NCI-H2227 (cell line): ENCODE data around the gene OR2A5.
"Not testable (repeated sequence)": the region's sequence is repeated elsewhere in the genome, so short reads cannot be mapped to it uniquely, and the experiment has no call there.

Experiments used
- DNase-seq: peaks from one replicate; lab custom pipeline; 2025; ENCODE audit not compliant: unreplicated experiment; lab: John Stamatoyannopoulos, UW

The OR2A5 gene

GRCh38 chr7:144048648-144049047 lies at the start of gene OR2A5:
TSS of gene OR2A5 (plus strand) at chr7:144048948. CDS start at chr7:144050402, 1,454 bp downstream.
- no peak for DNase-seq

- no peak for DNase-seq
These were observed 48.7 kb upstream of the OR2A5 start, which contains the start of gene OR6B1 for GRCh38 chr7:144000020-144000419. TSS of gene OR6B1 (plus strand) at chr7:144000320. CDS start at chr7:144003997, 3,677 bp downstream.

GRCh38 chr7:144001543-144001942 lies 47.2 kb upstream of the OR2A5 start:
- DNase-seq, result no peak

- no peak for DNase-seq
These were observed 44.0 kb upstream of the OR2A5 start for GRCh38 chr7:144004703-144005102.

- no peak for DNase-seq
These were observed 42.6 kb upstream of the OR2A5 start for GRCh38 chr7:144006029-144006691.

- no peak for DNase-seq
These were observed 42.1 kb upstream of the OR2A5 start for GRCh38 chr7:144006692-144007042.

- DNase-seq, result no peak
These were observed 39.4 kb upstream of the OR2A5 start for GRCh38 chr7:144009361-144009760.

- not testable (repeated sequence) for DNase-seq
These were observed 38.7 kb upstream of the OR2A5 start for GRCh38 chr7:144010061-144010460.

- not testable (repeated sequence) for DNase-seq
These were observed 37.9 kb upstream of the OR2A5 start for GRCh38 chr7:144010821-144011220.

- no peak for DNase-seq
These were observed 37.1 kb upstream of the OR2A5 start for GRCh38 chr7:144011458-144012230.

- no peak for DNase-seq
These were observed 30.7 kb upstream of the OR2A5 start for GRCh38 chr7:144018065-144018464.

GRCh38 chr7:144019457-144019856 lies 29.3 kb upstream of the OR2A5 start:
- no peak for DNase-seq

- no peak for DNase-seq
These were observed 28.4 kb upstream of the OR2A5 start for GRCh38 chr7:144020340-144020739.

GRCh38 chr7:144022169-144022568 lies 26.6 kb upstream of the OR2A5 start:
- no peak for DNase-seq

GRCh38 chr7:144023171-144023827 lies 25.4 kb upstream of the OR2A5 start:
- no peak for DNase-seq

- DNase-seq, result no peak
These were observed 24.5 kb upstream of the OR2A5 start for GRCh38 chr7:144024213-144024612.

- DNase-seq, result no peak
These were observed 22.4 kb upstream of the OR2A5 start for GRCh38 chr7:144026203-144026883.

- DNase-seq, result no peak
These were observed 21.7 kb upstream of the OR2A5 start for GRCh38 chr7:144027070-144027469.

- DNase-seq, result no peak
These were observed 20.8 kb upstream of the OR2A5 start for GRCh38 chr7:144027974-144028373.

- DNase-seq, result no peak
These were observed 20.2 kb upstream of the OR2A5 start for GRCh38 chr7:144028547-144028946.

GRCh38 chr7:144032516-144032915 lies 16.2 kb upstream of the OR2A5 start:
- DNase-seq, result no peak
